AG09309 (cell line): Measurements from ENCODE around the gene FUT9.

Source experiments
- DNase-seq: peaks from one replicate; pipeline ENCODE4 v3.0.0-alpha.2; 2010; ENCODE audit warnings: low read depth
- H3K4me3 ChIP-seq: 2 replicates; pipeline ENCODE4 v1.5.1; 2011; ENCODE audit warnings: mild to moderate bottlenecking, low read depth, low read length, moderate library complexity; ENCODE audit not compliant: control insufficient read depth
- CTCF ChIP-seq: IDR thresholded peaks from 2 replicates; pipeline ENCODE4 v1.5.1; 2011; ENCODE audit warnings: mild to moderate bottlenecking, low read depth, low read length, inconsistent platforms; ENCODE audit not compliant: insufficient read depth, control insufficient read depth; ENCODE audit errors: missing control alignments

The FUT9 gene

GRCh38 chr6:96016334-96017069 is 728 bp downstream of the FUT9 start:
- H3K4me3 ChIP-seq: no peak overlapping the region

GRCh38 chr6:96017070-96017359 is 1.2 kb downstream of the FUT9 start:
- no peak overlapping the region for H3K4me3 ChIP-seq
- no peak for DNase-seq
- TF ChIP-seq CTCF: no peak

More at GRCh38 chr6:96016334-96017069, 728 bp downstream of the FUT9 start:
- no peak for DNase-seq
- no peak for TF ChIP-seq CTCF

- TF ChIP-seq CTCF: no peak
- DNase-seq: no peak
- H3K4me3 ChIP-seq: no peak overlapping the region
Observed at GRCh38 chr6:96022225-96022624, 6.5 kb downstream of the FUT9 start.

DNA sequence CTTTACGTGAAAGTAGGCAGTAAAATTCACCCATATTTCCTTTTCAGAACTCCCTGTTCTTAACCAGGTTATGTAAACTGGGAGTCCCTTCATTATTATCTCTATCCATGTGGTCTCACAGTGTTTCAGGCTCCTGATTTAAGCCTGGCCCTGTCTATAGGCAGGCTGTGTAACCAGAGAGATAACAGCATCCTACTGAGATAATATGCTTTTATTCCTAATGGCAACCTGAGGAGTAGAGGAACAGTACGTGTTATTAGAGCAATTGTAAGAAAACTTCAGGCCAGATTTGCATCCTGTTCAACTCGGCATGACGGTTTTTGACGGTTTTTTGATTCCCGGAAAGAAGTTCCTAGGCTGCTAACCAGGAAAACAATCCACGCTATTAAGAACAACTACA is 16.9 kb downstream of the FUT9 start:
- TF ChIP-seq CTCF: no peak
- H3K4me3 ChIP-seq: no peak overlapping the region
- no peak for DNase-seq

DNA sequence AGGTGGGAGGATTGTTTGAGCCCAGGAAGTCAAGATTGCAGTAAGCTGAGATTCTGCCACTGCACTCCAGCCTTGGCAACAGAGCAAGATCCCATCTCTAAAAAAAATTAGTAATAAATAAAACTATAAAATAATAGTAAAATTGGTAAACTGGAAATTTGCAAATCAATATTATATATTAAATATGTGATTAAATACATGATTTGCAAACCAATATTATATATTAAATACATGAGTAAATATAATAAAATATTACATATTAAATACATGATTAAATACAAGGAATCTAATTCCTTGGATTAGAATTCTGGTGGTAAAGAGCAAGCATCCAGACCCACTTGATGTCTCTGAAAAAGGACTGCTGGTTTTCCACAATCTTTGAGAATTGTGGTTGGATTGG is 35.8 kb downstream of the FUT9 start:
- no peak for TF ChIP-seq CTCF
- H3K4me3 ChIP-seq: no peak overlapping the region
- DNase-seq: no peak

- no peak for DNase-seq
- no peak for TF ChIP-seq CTCF
- H3K4me3 ChIP-seq: no peak overlapping the region
Observed at GRCh38 chr6:96058082-96058481, 42.3 kb downstream of the FUT9 start.

GRCh38 chr6:96059586-96059985 is 43.8 kb downstream of the FUT9 start:
- no peak for DNase-seq
- H3K4me3 ChIP-seq: no peak overlapping the region
- no peak for TF ChIP-seq CTCF
